ENCODE data around the gene SARDH.

SARDH gene

GRCh38 chr9:133664173-133665050, 73.7 kb downstream of the SARDH start:
- no peak for DNase-seq

GRCh38 chr9:133661846-133662540, 76.2 kb downstream of the SARDH start:
- DNase-seq: no peak

GRCh38 chr9:133659516-133659915, 78.6 kb downstream of the SARDH start:
- DNase-seq: no peak

GRCh38 chr9:133658442-133659431, 79.4 kb downstream of the SARDH start:
- DNase-seq: no peak

- no peak for DNase-seq
Measured at GRCh38 chr9:133657120-133657661, 81.0 kb downstream of the SARDH start.

- DNase-seq: no peak
Measured at GRCh38 chr9:133656211-133657119, 81.7 kb downstream of the SARDH start.

GRCh38 chr9:133655701-133656100, 82.5 kb downstream of the SARDH start:
- DNase-seq: no peak

- no peak for DNase-seq
Measured at GRCh38 chr9:133654736-133655657, 83.2 kb downstream of the SARDH start.

GRCh38 chr9:133653638-133654037, 84.5 kb downstream of the SARDH start:
- DNase-seq: no peak

GRCh38 chr9:133650026-133650425, 88.1 kb downstream of the SARDH start:
- DNase-seq: no peak

- DNase-seq: no peak
Measured at GRCh38 chr9:133649194-133649593, 89.0 kb downstream of the SARDH start.

- DNase-seq: no peak
Measured at GRCh38 chr9:133647765-133648469, 90.2 kb downstream of the SARDH start.

- no peak for DNase-seq
Measured at GRCh38 chr9:133647148-133647547, 91.0 kb downstream of the SARDH start.

- DNase-seq: no peak
Measured at GRCh38 chr9:133645021-133645765, 93.0 kb downstream of the SARDH start.

GRCh38 chr9:133643978-133644760, 94.0 kb downstream of the SARDH start:
- no peak for DNase-seq

- DNase-seq: no peak
Measured at GRCh38 chr9:133643362-133643755, 94.8 kb downstream of the SARDH start.

GRCh38 chr9:133642708-133643361, 95.3 kb downstream of the SARDH start:
- DNase-seq: no peak

All from amniotic stem cell (primary cell).